GM12878 (cell line): Measurements from ENCODE around the gene PSMC3IP. TPM values are rescaled to one million over a fixed set of nuclear protein-coding genes. Genes with fewer than 3 reads are reported as not detected.
A peak's percentile ranks its signal among the peaks of the same experiment; 100 is the strongest.

Experiments used
- EED ChIP-seq: sonication (generic); IDR thresholded peaks from 2 replicates; pipeline ENCODE4 v1.6.1; 2016; ENCODE audit warnings: antibody characterized with exemption, low read depth
- EP300 ChIP-seq, 2 experiments: fragments of 150-350 bp in 1 of 2; IDR thresholded peaks; 2 replicates each; pipeline ENCODE4 v1.6.1; 2011 to 2012; ENCODE audit warnings: low read depth in 2 of 2, low read length in 2 of 2, borderline replicate concordance in 1 of 2, improper control_type of control experiment in 1 of 2, inconsistent platforms in 1 of 2; ENCODE audit not compliant: control insufficient read depth in 1 of 2
- IRF4 ChIP-seq: IDR thresholded peaks from 2 replicates; pipeline ENCODE4 v1.6.1; 2011; ENCODE audit warnings: low read depth, low read length
- NR2C2 ChIP-seq: IDR thresholded peaks from 2 replicates; pipeline ENCODE4 v1.6.1; 2011; ENCODE audit warnings: borderline replicate concordance, low read depth; ENCODE audit not compliant: control insufficient read depth, insufficient read length
- POU2F2 ChIP-seq: IDR thresholded peaks from 3 replicates; pipeline ENCODE4 v1.6.1; 2011; ENCODE audit warnings: low read depth, mild to moderate bottlenecking, low read length, borderline replicate concordance
- RAD51 ChIP-seq: fragments of 450-650 bp; IDR thresholded peaks from 2 replicates; pipeline ENCODE4 v1.6.1; 2016; ENCODE audit warnings: moderate library complexity, mild to moderate bottlenecking, inconsistent platforms
- SMARCA5 ChIP-seq: fragments of 450-650 bp; IDR thresholded peaks from 2 replicates; pipeline ENCODE4 v1.6.1; 2017; ENCODE audit warnings: mild to moderate bottlenecking
- YBX1 ChIP-seq: fragments of 450-650 bp; IDR thresholded peaks from 2 replicates; pipeline ENCODE4 v1.6.1; 2016; ENCODE audit warnings: antibody characterized with exemption
- polyA plus RNA-seq, 11 experiments: library from polyadenylated mRNA; depleted of rRNA in 4 of 11; unstranded in 6 of 11; stranded (reverse) in 5 of 11; fragments of >200 nt; fragmentation: Nextera tagmentation in 4 of 11; fragmentation: Illumina TruSeq in 1 of 11; extraction: Ambion mirVana in 4 of 11; extraction: Trizol in 1 of 11; gene quantifications; 1 replicate in 1 of 11; 2 replicates in 10 of 11; pipeline versions ENCODE4 v1.2.1 to v1.2.3, GENCODE V29; 2011 to 2016; ENCODE audit warnings: inconsistent platforms in 2 of 11, missing spikeins in 2 of 11, low read depth in 1 of 11
- total RNA-seq, 4 experiments: library from RNA; depleted of rRNA in 3 of 4; stranded (reverse); fragments of >200 nt in 3 of 4; fragmentation: Illumina TruSeq in 1 of 4; extraction: Trizol in 1 of 4; gene quantifications; 2 replicates each; pipeline versions ENCODE4 v1.2.1 to v1.2.3, GENCODE V29; 2013 to 2021
- TF ChIP-seq, protein P1 (sequence below): IDR thresholded peaks from 2 replicates; pipeline ENCODE4 v1.6.1; 2012; ENCODE audit warnings: mild to moderate bottlenecking, low read depth, low read length
- TF ChIP-seq, protein P2 (sequence below): fragments of 450-650 bp; IDR thresholded peaks from 2 replicates; pipeline ENCODE4 v1.6.1; 2018; ENCODE audit warnings: borderline replicate concordance, mild to moderate bottlenecking; ENCODE audit not compliant: partially characterized antibody
- TF ChIP-seq, protein P3 (sequence below): fragments of 450-650 bp; IDR thresholded peaks from 2 replicates; pipeline ENCODE4 v1.6.1; 2017; ENCODE audit warnings: mild to moderate bottlenecking, low read depth, inconsistent platforms; ENCODE audit not compliant: poor library complexity, severe bottlenecking
- TF ChIP-seq, protein P4 (sequence below): fragments of 450-650 bp; IDR thresholded peaks from 2 replicates; pipeline ENCODE4 v1.6.1; 2017; ENCODE audit warnings: antibody characterized with exemption, mild to moderate bottlenecking, moderate library complexity
- TF ChIP-seq, protein P5 (sequence below): IDR thresholded peaks from 2 replicates; pipeline ENCODE4 v1.6.1; 2011; ENCODE audit warnings: low read depth, low read length, improper control_type of control experiment, borderline replicate concordance

The PSMC3IP gene
- total and polyA plus RNA-seq, 10 of the 15 experiments (the other 5 are each of a cell fraction or from before 2014, with no cell fraction given) = 6.8 to 34.5 (median 17.7) TPM

- TF ChIP-seq, protein P1, sequence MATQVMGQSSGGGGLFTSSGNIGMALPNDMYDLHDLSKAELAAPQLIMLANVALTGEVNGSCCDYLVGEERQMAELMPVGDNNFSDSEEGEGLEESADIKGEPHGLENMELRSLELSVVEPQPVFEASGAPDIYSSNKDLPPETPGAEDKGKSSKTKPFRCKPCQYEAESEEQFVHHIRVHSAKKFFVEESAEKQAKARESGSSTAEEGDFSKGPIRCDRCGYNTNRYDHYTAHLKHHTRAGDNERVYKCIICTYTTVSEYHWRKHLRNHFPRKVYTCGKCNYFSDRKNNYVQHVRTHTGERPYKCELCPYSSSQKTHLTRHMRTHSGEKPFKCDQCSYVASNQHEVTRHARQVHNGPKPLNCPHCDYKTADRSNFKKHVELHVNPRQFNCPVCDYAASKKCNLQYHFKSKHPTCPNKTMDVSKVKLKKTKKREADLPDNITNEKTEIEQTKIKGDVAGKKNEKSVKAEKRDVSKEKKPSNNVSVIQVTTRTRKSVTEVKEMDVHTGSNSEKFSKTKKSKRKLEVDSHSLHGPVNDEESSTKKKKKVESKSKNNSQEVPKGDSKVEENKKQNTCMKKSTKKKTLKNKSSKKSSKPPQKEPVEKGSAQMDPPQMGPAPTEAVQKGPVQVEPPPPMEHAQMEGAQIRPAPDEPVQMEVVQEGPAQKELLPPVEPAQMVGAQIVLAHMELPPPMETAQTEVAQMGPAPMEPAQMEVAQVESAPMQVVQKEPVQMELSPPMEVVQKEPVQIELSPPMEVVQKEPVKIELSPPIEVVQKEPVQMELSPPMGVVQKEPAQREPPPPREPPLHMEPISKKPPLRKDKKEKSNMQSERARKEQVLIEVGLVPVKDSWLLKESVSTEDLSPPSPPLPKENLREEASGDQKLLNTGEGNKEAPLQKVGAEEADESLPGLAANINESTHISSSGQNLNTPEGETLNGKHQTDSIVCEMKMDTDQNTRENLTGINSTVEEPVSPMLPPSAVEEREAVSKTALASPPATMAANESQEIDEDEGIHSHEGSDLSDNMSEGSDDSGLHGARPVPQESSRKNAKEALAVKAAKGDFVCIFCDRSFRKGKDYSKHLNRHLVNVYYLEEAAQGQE = no peak
- TF ChIP-seq NR2C2 (no peak), RAD51 (0 out of 2 replicates have a peak, but pooled peaks have one; percentile 10), YBX1 (no peak), IRF4 (0 out of 2 replicates have a peak, but pooled peaks have one; percentile 56), EP300 (IDR thresholded peaks at IDR 0.05; ENCODE audit: borderline replicate concordance in 1 of 2, control insufficient read depth in 1 of 2, low read depth in 2 of 2, low read length in 2 of 2) (peak in 1 of 2 experiments; percentile 87; a peak in 2 of 4 replicates), EED (peak; percentile 92), SMARCA5 (no peak), POU2F2 (peak; percentile 63; the same call in 2 of the 3 replicates)
- TF ChIP-seq, protein P2, sequence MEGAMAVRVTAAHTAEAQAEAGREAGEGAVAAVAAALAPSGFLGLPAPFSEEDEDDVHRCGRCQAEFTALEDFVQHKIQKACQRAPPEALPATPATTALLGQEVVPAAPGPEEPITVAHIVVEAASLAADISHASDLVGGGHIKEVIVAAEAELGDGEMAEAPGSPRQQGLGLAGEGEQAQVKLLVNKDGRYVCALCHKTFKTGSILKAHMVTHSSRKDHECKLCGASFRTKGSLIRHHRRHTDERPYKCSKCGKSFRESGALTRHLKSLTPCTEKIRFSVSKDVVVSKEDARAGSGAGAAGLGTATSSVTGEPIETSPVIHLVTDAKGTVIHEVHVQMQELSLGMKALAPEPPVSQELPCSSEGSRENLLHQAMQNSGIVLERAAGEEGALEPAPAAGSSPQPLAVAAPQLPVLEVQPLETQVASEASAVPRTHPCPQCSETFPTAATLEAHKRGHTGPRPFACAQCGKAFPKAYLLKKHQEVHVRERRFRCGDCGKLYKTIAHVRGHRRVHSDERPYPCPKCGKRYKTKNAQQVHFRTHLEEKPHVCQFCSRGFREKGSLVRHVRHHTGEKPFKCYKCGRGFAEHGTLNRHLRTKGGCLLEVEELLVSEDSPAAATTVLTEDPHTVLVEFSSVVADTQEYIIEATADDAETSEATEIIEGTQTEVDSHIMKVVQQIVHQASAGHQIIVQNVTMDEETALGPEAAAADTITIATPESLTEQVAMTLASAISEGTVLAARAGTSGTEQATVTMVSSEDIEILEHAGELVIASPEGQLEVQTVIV = no peak
- TF ChIP-seq, protein P3, sequence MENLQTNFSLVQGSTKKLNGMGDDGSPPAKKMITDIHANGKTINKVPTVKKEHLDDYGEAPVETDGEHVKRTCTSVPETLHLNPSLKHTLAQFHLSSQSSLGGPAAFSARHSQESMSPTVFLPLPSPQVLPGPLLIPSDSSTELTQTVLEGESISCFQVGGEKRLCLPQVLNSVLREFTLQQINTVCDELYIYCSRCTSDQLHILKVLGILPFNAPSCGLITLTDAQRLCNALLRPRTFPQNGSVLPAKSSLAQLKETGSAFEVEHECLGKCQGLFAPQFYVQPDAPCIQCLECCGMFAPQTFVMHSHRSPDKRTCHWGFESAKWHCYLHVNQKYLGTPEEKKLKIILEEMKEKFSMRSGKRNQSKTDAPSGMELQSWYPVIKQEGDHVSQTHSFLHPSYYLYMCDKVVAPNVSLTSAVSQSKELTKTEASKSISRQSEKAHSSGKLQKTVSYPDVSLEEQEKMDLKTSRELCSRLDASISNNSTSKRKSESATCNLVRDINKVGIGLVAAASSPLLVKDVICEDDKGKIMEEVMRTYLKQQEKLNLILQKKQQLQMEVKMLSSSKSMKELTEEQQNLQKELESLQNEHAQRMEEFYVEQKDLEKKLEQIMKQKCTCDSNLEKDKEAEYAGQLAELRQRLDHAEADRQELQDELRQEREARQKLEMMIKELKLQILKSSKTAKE = peak; percentile 80
- TF ChIP-seq, protein P4, sequence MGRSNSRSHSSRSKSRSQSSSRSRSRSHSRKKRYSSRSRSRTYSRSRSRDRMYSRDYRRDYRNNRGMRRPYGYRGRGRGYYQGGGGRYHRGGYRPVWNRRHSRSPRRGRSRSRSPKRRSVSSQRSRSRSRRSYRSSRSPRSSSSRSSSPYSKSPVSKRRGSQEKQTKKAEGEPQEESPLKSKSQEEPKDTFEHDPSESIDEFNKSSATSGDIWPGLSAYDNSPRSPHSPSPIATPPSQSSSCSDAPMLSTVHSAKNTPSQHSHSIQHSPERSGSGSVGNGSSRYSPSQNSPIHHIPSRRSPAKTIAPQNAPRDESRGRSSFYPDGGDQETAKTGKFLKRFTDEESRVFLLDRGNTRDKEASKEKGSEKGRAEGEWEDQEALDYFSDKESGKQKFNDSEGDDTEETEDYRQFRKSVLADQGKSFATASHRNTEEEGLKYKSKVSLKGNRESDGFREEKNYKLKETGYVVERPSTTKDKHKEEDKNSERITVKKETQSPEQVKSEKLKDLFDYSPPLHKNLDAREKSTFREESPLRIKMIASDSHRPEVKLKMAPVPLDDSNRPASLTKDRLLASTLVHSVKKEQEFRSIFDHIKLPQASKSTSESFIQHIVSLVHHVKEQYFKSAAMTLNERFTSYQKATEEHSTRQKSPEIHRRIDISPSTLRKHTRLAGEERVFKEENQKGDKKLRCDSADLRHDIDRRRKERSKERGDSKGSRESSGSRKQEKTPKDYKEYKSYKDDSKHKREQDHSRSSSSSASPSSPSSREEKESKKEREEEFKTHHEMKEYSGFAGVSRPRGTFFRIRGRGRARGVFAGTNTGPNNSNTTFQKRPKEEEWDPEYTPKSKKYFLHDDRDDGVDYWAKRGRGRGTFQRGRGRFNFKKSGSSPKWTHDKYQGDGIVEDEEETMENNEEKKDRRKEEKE = no peak
- TF ChIP-seq, protein P5, sequence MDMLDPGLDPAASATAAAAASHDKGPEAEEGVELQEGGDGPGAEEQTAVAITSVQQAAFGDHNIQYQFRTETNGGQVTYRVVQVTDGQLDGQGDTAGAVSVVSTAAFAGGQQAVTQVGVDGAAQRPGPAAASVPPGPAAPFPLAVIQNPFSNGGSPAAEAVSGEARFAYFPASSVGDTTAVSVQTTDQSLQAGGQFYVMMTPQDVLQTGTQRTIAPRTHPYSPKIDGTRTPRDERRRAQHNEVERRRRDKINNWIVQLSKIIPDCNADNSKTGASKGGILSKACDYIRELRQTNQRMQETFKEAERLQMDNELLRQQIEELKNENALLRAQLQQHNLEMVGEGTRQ = no peak
Measured at GRCh38 chr17:42578282-42578869, 847 bp upstream of the PSMC3IP start (continued).
